Skeletal muscle satellite cell (primary cell): Measurements from ENCODE around the gene CBLN4.

Experiments
- H3K27me3 ChIP-seq: 2 replicates; pipeline ENCODE4 v1.7.0; 2013; ENCODE audit warnings: low read length; ENCODE audit not compliant: control insufficient read depth, insufficient read depth
- H3K36me3 ChIP-seq: 2 replicates; pipeline ENCODE4 v1.7.0; 2013; ENCODE audit warnings: mild to moderate bottlenecking, control low read depth, low read length; ENCODE audit not compliant: insufficient read depth
- H3K4me1 ChIP-seq: 2 replicates; pipeline ENCODE4 v1.7.0; 2013; ENCODE audit warnings: low read length; ENCODE audit not compliant: control insufficient read depth, insufficient read depth
- H3K4me2 ChIP-seq: 2 replicates; pipeline ENCODE4 v1.7.0; 2013; ENCODE audit warnings: mild to moderate bottlenecking, low read length
- H3K4me3 ChIP-seq: 2 replicates; pipeline ENCODE4 v1.7.0; 2013; ENCODE audit warnings: low read length
- H3K9ac ChIP-seq: 2 replicates; pipeline ENCODE4 v1.7.0; 2013; ENCODE audit warnings: mild to moderate bottlenecking, low read depth, low read length, moderate library complexity
- H3K9me3 ChIP-seq: replicated peaks from 2 replicates; pipeline ENCODE4 v1.7.0; 2013; ENCODE audit warnings: mild to moderate bottlenecking, control low read depth, low read length

CBLN4 gene

DNA sequence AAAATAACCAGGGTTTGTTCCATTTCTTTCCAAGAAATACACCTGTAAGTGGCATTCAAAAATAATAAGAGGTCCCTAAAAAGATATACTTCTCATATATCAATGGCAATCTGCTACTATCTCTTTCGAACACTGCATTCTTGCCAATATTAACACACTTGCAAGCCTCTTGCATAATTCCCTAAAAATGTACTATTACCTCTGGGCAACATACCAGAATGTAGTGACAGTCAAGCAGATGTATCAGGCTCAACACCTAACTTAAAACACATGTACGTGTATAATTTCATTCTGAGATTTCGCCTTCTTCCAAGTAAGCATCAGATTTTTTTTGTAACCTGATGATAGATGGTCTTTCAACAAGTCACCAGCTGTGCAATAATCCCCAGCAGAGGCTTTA lies 3.4 kb downstream of the CBLN4 start:
- H3K9me3 ChIP-seq: peaks cover 4% of the 10 kb centered on the region
- no peak overlapping the region for H3K4me2 ChIP-seq

DNA sequence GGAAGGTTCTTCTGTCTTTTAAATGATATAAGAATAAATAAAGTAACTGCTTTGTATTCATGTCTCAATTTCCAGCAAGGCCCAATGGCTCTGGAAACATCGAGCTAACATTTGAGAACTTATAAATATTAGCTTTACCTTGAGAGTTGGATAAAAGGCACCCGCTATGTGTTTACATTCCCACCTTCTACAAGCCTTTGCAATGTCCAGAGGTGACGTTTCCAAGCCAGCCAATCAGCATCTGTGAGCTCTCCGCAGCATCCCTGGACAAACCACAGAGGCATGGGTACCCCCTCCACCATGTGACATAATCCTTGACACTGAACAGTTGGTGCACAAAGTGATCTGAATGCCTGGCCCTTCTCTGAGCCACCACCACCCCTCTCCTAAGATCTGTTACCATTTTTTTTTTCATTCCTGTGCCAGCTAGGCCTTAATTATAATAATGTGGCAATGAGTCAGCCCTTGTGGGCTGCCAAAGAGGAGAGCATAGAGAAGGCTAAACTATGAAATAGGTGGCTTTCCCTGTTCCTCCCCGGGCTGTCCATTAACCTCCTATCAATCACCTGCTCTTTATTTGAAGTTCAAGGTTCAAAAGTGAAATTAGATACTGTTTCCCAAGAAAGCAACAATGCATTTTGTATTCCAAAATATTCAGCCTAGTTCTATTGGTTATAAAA lies 4.1 kb downstream of the CBLN4 start:
- no peak overlapping the region for H3K4me3 ChIP-seq
- H3K9ac ChIP-seq: no peak overlapping the region
- H3K4me2 ChIP-seq: no peak overlapping the region
- no peaks in the 10 kb centered on the region for H3K36me3 ChIP-seq
- H3K4me1 ChIP-seq: no peaks in the 10 kb centered on the region
- peaks cover 4% of the 10 kb centered on the region for H3K9me3 ChIP-seq
- H3K27me3 ChIP-seq: no peaks in the 10 kb centered on the region

More for the DNA sequence above, 3.4 kb downstream of the CBLN4 start:
- no peaks in the 10 kb centered on the region for H3K4me1 ChIP-seq
- no peak overlapping the region for H3K9ac ChIP-seq
- no peak overlapping the region for H3K4me3 ChIP-seq
- no peaks in the 10 kb centered on the region for H3K27me3 ChIP-seq
- H3K36me3 ChIP-seq: no peaks in the 10 kb centered on the region

DNA sequence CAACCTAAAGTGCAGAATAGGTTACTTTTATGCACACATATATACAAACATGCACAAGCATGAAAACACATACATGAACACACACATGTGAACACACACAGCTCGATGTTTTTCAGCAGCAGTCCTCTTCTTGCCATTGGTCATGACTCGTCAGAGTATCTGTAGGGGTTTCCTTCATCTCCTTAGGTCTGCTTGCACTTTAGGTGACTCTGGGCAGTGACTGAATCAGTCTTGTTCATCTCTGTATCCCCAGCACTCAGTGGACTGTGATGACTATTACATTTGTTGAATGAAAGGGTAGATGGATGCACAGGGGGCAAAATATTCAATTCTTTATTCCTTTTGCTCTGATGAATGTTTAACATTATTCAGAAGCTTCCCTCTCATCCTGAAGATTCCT lies 26.8 kb downstream of the CBLN4 start:
- Histone ChIP-seq H3K27me3 (no peaks in the 10 kb centered on the region), H3K4me3 (no peak overlapping the region), H3K4me1 (no peaks in the 10 kb centered on the region), H3K4me2 (no peak overlapping the region), H3K36me3 (no peaks in the 10 kb centered on the region), H3K9ac (no peak overlapping the region), H3K9me3 (peaks cover 25% of the 10 kb centered on the region)

DNA sequence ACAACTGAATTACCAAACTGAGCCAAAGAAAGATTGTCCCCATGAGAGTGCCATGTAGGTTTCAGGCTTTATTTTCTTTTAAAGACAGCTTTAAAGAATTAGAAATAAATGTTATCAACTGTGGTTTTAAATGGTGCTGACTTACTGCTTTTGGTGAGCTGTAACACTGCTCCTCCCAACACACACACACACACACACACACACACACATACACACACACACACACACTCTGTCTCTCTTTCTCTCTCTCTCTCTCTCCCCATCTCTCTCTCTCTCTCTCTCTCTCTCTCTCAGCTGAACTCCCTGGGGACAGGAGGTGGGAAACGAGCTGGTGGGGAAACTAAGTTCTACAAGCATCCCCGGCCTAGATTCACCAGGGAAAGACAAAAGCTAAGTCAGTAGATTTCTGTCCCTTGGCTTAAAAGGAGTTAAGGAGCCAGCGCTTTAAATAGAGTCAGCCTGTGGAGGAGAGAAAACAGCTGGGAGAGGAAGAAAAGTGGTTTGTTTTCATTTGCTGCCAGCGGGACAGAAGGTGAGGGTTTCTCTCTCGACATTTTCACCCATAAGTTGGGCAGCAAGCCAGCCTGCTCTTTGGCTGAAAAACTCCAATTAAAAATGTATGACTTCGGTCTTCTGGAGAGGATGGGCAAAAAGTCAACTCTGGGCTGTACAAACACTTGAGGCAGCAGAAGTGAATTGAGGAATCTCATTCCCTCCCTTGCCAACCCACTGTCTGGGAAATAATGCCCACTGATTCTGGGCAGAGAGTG lies 27.4 kb downstream of the CBLN4 start:
- H3K9ac ChIP-seq: no peak overlapping the region
- H3K4me1 ChIP-seq: no peaks in the 10 kb centered on the region
- H3K36me3 ChIP-seq: no peaks in the 10 kb centered on the region
- H3K4me3 ChIP-seq: no peak overlapping the region
- no peaks in the 10 kb centered on the region for H3K27me3 ChIP-seq
- peaks cover 22% of the 10 kb centered on the region for H3K9me3 ChIP-seq
- H3K4me2 ChIP-seq: no peak overlapping the region

DNA sequence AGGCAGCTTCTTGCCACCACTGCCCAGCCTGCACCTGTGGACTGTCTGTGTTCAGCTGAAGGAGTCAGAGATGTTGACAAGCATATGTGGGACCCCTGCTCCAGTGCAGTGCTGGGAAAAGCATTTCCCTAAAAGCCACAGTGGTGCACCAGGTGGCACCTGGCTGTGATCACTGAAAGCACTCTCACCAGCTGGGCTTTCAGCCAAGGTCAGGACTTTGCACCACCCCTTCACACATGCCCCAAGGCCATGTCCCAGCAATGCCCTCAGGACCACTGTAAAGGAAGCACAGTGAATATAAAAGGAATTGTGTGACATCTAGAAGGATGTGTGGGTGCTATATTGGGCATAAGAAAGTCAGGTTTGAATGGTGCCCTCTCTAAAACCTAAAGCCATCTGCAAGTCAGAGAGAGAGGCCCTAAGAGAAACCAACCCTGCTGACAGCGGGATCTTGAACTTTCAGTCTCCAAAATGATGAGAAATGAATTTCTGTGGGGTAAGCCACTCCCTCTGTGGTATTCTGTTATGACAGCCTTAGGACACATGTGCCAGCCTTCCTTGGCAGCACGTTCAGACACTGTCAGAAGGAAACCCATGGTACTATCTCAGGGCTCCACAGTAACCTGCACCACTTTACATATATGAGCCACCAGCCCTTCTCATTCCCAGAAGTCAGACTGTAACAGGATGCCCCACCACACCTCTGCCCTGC lies 30.7 kb downstream of the CBLN4 start:
- Histone ChIP-seq H3K4me2 (no peak overlapping the region), H3K27me3 (no peaks in the 10 kb centered on the region), H3K9me3 (peaks cover 11% of the 10 kb centered on the region), H3K4me1 (no peaks in the 10 kb centered on the region), H3K4me3 (no peak overlapping the region), H3K36me3 (no peaks in the 10 kb centered on the region), H3K9ac (no peak overlapping the region)

DNA sequence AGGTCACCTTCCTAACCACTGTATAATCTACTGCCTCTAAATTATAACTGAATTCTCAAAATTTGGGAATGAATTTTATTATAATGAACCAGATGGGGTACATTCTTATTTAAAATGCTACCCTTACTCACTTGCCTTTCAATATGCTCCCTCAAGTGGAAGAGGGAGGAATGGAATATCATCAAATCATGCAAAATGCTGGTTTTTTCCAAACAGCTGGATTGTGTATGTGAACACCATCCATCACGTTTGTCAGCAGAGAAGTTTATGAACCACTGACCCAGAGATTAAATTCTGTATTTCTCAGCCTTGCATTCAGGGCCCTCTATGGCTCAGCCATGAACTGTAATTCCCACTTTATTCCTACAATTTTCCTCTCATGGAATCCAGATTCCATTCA lies 40.5 kb downstream of the CBLN4 start:
- peaks cover 5% of the 10 kb centered on the region for H3K9me3 ChIP-seq
- no peaks in the 10 kb centered on the region for H3K36me3 ChIP-seq
- no peak overlapping the region for H3K9ac ChIP-seq
- no peak overlapping the region for H3K4me2 ChIP-seq
- no peaks in the 10 kb centered on the region for H3K4me1 ChIP-seq
- H3K4me3 ChIP-seq: no peak overlapping the region
- no peaks in the 10 kb centered on the region for H3K27me3 ChIP-seq

DNA sequence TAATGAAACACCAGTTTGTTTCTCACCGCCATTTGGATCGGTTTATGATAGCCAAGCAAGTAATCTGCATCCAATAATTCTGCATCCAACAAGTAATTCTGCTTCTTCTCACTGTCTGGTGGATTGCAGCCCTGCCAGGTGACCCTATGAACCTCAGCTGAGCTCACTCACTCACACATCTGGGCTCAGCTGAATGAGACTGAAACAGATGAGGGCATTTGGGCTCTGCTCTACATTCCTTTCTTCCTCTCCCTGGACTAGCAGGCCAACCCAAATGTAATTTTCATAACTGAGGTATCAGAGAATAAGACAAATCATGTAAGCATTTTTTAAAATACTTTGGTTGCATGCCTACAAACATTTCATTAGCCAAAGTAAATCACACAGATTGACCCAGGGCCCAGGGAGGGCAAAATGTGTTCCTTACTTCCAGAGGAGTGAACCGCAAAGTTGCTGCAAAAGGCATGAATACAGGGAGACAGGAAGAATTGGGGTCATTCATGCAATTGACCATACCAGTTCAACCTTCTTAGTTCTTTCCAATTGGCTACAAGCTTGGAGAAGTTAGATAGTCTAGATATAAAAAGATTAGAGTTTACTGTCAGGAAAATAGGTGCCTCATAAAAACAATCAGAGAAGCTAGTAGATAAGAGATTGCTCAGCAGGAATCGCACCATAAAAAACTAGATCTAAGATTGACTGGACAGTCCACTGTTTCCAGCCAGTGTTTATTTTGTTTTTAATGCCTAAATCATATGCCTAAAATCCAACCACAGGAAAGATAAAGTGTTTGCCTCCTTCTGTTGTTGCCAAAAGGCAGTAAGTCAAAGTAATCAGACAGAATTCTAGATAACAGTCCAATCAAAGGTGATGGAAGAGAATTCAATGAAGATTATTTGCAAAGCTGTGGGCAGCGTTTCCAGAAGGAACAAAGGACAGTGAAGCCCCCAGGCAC lies 43.7 kb downstream of the CBLN4 start:
- Histone ChIP-seq H3K9me3 (no peaks in the 10 kb centered on the region), H3K4me3 (no peak overlapping the region), H3K9ac (no peak overlapping the region), H3K27me3 (no peaks in the 10 kb centered on the region), H3K4me1 (no peaks in the 10 kb centered on the region), H3K4me2 (no peak overlapping the region), H3K36me3 (no peaks in the 10 kb centered on the region)

DNA sequence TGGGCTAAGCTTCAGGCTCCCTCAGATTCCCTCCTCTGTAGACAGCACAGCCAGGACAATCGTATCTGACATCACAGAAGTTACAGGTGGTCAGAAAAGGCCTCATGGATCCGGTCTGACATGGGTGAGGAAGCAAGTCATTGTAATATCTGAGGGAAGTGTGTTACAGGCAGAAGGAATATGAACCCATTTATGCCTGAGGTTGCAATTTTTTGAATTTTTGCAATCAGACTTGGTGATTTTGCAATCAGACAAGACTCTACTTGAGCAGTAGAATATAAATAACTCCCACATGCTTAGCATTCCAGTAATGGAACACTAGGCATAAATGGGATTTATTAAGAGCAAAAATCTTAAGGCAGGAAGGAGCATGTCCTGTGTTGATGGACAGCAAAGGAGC lies 52.1 kb downstream of the CBLN4 start:
- Histone ChIP-seq H3K4me1 (no peaks in the 10 kb centered on the region), H3K4me3 (no peak overlapping the region), H3K9me3 (peaks cover 15% of the 10 kb centered on the region), H3K36me3 (no peaks in the 10 kb centered on the region), H3K4me2 (no peak overlapping the region), H3K27me3 (no peaks in the 10 kb centered on the region), H3K9ac (no peak overlapping the region)

DNA sequence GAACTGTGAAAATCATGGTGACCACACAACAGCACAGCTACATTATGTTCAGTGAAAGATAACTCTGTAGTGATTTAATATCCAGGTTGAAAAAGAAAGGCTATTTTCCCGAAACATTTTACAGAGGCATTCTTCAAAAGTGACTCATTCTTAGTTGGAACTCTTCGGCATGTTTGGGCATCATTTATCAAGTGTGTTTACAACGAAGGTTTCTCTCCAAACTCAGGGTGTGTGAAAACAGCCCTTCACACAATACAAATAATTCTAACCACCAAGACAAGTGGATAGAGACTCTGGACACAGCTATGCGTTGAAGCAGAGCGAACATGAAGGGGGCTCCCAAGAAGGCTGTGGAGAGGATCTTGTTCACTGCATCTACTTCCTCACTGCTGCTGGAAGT lies 57.6 kb downstream of the CBLN4 start:
- no peak overlapping the region for H3K9ac ChIP-seq
- no peaks in the 10 kb centered on the region for H3K36me3 ChIP-seq
- no peaks in the 10 kb centered on the region for H3K4me1 ChIP-seq
- peaks cover 23% of the 10 kb centered on the region for H3K9me3 ChIP-seq
- no peaks in the 10 kb centered on the region for H3K27me3 ChIP-seq
- H3K4me3 ChIP-seq: no peak overlapping the region
- no peak overlapping the region for H3K4me2 ChIP-seq
